GM12878 (cell line): ENCODE results near the gene ADAMTS17.

Experiments
- EP300 ChIP-seq, 2 experiments: fragments of 150-350 bp in 1 of 2; IDR thresholded peaks; 2 replicates each; pipeline ENCODE4 v1.6.1; 2011 to 2012; ENCODE audit warnings: low read depth in 2 of 2, low read length in 2 of 2, borderline replicate concordance in 1 of 2, improper control_type of control experiment in 1 of 2, inconsistent platforms in 1 of 2; ENCODE audit not compliant: control insufficient read depth in 1 of 2
- POLR2A ChIP-seq: IDR thresholded peaks from 2 replicates; pipeline ENCODE4 v1.6.1; 2011; ENCODE audit warnings: low read depth, mild to moderate bottlenecking, low read length
- SMARCA5 ChIP-seq: fragments of 450-650 bp; IDR thresholded peaks from 2 replicates; pipeline ENCODE4 v1.6.1; 2017; ENCODE audit warnings: mild to moderate bottlenecking

DNA sequence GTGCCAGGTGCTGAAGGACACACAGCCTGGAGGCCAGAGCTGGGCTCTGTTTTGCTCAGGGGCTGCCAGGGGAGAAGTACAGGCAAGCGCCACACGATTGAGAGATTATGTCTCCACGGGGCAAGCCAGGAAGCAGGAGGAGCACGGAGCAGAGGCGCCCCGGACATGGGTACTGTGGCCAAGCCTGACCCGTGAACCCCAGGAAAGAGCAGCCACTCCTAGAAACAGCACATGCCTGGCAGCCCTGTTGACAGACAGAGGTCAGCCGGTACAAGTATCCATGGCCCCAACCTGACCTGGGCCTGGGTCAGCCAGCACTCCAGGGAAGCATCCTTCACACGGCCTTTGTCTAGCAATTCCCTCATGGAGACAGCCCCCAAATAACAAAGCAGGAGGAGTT is 89.4 kb downstream of the ADAMTS17 start:
- TF ChIP-seq POLR2A (no peak), EP300 (IDR thresholded peaks at IDR 0.05; ENCODE audit: borderline replicate concordance in 1 of 2, control insufficient read depth in 1 of 2, low read depth in 2 of 2, low read length in 2 of 2) (no peak), SMARCA5 (no peak)
